Neural cell (in vitro differentiated cells): ENCODE measurements around the gene NCK1.

Experiments used
- CTCF ChIP-seq: fragments of 450-650 bp; IDR thresholded peaks from 2 replicates; pipeline ENCODE4 v1.5.1; 2014; ENCODE audit warnings: antibody characterized with exemption, mild to moderate bottlenecking, moderate library complexity; ENCODE audit not compliant: poor library complexity, severe bottlenecking
- EZH2 ChIP-seq: fragments of 200-600, 300-800 bp; shearing (Covaris generic), sonication (generic); IDR thresholded peaks from 2 replicates; pipeline ENCODE4 v1.6.1; 2014; ENCODE audit warnings: antibody characterized with exemption, low read length, borderline replicate concordance, mild to moderate bottlenecking; ENCODE audit not compliant: insufficient read depth, poor library complexity, severe bottlenecking
- RAD21 ChIP-seq: fragments of 450-650 bp; conservative IDR thresholded peaks from 2 replicates; pipeline ENCODE4 v1.6.1; 2014; ENCODE audit warnings: antibody characterized with exemption, mild to moderate bottlenecking, moderate library complexity
- SMC3 ChIP-seq: fragments of 450-650 bp; conservative IDR thresholded peaks from 2 replicates; pipeline ENCODE4 v1.6.1; 2014; ENCODE audit warnings: antibody characterized with exemption, mild to moderate bottlenecking, moderate library complexity; ENCODE audit not compliant: poor library complexity

- no peak for TF ChIP-seq SMC3
- TF ChIP-seq EZH2, result no peak
- no peak for TF ChIP-seq CTCF
- no peak for TF ChIP-seq RAD21
Measured at GRCh38 chr3:136819392-136819730, 42.6 kb upstream of the NCK1 start.
